GM19397 (cell line): ENCODE results near the gene MAG.

Source experiments
- ATAC-seq: cut with Tn5 transposase; IDR thresholded peaks from one replicate; pipeline ENCODE4 v1.9.1; 2021; ENCODE audit warnings: mild to moderate bottlenecking, moderate library complexity; ENCODE audit not compliant: unreplicated experiment

Gene MAG

DNA sequence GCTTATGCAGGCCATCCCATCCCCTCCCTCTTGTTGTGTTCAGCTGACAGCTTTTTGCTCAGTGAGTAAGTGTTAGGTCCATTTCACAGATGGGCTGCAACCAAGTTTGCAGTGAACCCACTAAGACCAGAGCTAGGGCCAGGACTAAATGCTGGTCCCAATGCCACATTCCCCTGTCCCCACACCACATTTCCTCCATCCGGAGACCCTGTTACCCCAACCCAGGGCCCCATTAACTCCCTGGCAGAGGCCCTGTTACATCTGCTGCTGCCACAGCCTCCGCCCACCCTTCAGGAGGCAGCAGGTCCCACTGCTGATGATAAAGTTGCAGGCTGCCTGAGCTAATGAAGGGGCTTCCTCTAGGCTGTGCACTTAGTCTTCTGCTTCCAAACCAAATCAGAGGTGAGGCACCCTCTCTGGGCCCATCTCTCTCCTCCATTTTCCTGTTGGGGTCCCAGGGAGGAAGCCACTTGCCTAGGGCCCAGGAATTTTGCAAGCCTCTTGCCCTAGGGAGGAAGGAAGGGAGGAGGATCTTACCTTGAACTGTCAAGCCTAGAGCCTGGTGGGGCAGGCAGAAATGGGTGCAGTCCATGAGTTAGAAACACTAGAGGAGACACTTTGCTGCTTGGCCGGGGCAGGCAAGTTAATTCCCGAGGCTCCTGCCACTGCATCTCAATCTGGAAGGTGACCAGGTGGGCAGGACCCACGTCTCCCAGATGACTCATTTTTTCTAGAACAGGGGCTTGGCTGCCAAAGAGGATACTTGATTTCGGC is 26.6 kb upstream of the MAG start:
- ATAC-seq = no peak

DNA sequence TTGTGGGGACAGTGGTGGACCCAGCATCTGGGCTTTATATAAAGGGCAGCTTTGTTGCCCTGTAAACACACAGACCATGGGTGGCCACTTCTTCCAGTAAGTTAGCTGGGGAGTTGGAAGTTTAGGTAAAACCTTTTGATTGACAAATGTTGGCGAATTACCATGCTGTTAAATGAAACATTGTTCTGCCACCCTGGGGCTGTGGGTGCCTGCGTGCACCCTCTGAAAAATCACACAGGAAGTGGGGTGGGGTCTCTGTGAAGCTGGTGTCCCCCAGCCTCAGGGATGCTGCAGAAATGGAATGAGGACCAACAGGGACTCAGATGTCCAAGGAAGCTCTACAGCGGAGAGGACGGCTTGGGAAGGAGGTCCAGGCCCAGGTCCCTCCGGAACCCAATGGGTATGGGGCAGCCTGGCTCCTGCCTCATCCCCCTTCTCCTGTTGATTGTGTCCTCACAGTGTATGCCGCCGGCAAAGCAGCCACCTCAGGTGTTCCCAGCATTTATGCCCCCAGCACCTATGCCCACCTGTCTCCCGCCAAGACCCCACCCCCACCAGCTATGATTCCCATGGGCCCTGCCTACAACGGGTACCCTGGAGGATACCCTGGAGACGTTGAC is 26.0 kb upstream of the MAG start:
- ATAC-seq = no peak

DNA sequence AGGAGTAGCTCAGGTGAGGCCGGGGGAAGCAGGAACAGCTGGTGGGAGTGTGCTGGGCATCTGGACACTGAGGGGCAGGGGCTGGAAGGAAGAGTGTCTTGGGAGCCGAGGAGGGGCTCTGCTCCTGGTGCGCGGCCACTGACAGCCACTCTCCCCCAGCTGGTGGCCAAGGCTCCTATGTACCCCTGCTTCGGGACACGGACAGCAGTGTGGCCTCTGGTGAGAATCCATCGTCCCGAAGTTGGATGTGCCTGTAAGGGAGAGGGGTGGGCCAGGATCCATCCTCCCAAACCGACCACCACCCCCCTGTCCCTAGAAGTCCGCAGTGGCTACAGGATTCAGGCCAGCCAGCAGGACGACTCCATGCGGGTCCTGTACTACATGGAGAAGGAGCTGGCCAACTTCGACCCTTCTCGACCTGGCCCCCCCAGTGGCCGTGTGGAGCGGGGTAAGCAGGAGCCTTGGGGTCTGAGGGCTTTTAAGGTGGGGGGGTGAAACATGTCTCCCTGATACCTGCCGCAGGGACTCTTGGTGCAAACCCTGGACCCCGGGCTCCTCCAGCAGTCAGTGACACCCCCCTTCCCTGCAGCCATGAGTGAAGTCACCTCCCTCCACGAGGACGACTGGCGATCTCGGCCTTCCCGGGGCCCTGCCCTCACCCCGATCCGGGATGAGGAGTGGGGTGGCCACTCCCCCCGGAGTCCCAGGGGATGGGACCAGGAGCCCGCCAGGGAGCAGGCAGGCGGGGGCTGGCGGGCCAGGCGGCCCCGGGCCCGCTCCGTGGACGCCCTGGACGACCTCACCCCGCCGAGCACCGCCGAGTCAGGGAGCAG is 25.2 kb upstream of the MAG start:
- ATAC-seq = no peak

DNA sequence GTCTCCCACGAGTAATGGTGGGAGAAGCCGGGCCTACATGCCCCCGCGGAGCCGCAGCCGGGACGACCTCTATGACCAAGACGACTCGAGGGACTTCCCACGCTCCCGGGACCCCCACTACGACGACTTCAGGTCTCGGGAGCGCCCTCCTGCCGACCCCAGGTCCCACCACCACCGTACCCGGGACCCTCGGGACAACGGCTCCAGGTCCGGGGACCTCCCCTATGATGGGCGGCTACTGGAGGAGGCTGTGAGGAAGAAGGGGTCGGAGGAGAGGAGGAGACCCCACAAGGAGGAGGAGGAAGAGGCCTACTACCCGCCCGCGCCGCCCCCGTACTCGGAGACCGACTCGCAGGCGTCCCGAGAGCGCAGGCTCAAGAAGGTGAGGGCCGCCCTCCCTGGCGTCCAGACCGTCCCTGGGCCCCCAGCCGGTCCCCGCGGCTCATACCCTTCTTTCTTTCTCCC is 24.6 kb upstream of the MAG start:
- no peak for ATAC-seq

DNA sequence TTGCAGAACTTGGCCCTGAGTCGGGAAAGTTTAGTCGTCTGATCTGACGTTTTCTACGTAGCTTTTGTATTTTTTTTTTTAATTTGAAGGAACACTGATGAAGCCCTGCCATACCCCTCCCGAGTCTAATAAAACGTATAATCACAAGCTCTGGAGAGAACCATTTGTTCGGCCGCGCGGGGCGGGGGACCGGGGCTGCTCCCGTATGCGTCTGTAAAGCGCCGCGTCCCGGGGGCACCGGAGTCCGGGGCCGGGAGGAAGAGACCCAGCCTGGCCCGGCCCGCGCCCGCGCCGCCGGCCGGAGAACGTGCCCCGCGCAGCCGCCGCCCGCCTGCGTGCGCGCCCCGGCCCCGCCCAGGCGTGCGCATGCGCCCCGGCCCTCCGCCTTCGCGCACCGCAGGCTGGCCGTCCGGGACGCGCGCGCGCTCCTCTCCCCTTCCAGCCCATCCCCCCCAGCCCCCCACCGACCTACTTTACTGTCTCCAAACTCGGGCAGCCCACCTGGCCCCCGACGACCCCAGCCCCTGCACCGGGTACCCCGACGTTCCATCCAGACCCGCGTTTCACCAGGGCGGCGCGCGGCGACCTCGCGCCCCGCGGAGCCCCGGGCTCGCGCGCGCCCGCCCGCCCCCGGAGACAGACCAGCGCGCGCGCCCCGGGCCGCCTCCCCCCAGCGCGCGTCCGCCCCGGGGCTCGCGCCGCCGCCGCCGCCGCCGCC is 24.0 kb upstream of the MAG start:
- peak; percentile 53 for ATAC-seq

DNA sequence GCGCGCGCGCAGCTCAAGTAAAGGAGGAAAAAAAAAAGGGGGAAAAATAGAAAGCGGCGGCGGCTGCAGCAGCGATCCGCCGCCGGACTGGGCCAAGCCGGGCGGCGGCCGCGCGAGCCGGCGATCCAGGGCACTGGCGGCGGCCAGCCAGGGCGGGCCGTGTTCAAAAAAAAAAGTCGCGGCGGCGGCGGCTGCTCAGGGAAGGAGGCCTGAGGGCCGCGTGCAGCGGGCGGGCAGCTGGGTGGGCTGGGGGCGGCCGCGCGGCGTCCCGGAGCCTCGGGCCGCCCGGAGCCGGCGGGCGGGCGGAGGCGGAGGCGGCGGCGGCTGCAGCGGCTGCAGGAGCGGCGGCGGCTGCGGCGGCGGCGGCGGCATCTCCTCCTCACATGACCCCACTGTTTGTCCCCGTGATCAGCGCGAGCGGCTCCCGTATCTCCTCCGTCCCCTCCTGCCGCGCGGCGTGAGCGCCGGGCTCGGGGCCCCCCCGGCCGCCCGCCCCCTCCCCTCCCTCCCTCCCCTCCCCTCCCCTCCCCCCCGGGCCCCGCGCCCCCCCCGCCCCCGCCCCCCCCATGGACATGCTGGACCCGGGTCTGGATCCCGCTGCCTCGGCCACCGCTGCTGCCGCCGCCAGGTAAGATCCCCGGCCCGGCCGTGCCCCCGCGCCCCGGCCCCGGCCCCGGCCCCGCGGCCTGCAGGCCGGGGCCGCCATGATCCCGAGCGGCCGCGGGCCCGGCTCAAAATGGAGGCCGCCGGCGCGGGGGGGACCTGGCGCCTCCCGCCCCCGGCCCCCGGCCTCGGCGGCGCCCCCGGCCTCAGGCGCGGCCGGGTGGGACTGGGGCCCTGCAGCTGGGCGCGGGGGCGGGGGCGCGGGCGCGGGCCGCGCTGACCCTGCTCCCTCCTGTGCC is 23.2 kb upstream of the MAG start, which contains the start of gene USF2:
Gene USF2, plus strand, starts transcription at position 427 of the 902 bp plus-strand sequence. Its CDS starts 140 bp downstream, at position 567.
- ATAC-seq = peak; percentile 26

DNA sequence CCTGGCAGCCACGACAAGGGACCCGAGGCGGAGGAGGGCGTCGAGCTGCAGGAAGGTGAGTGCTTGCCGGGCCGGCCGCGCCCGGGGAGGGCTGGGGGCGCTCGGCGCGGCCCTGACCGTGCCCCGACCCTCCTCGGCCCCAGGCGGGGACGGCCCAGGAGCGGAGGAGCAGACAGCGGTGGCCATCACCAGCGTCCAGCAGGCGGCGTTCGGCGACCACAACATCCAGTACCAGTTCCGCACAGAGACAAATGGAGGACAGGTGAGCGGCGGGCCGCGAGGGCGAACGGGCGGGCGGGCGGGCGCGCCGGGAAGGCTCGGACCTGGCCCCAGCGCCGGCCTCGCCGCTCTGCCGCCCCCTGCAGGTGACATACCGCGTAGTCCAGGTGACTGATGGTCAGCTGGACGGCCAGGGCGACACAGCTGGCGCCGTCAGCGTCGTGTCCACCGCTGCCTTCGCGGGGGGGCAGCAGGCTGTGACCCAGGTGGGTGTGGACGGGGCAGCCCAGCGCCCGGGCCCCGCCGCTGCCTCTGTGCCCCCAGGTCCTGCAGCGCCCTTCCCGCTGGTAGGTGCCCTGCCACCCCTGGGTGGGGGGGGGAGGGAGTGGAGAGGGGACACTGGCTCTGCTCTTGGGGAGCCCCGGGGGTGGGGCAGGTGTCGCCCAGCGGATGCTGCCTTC is 22.4 kb upstream of the MAG start:
- peak; percentile 46 for ATAC-seq

DNA sequence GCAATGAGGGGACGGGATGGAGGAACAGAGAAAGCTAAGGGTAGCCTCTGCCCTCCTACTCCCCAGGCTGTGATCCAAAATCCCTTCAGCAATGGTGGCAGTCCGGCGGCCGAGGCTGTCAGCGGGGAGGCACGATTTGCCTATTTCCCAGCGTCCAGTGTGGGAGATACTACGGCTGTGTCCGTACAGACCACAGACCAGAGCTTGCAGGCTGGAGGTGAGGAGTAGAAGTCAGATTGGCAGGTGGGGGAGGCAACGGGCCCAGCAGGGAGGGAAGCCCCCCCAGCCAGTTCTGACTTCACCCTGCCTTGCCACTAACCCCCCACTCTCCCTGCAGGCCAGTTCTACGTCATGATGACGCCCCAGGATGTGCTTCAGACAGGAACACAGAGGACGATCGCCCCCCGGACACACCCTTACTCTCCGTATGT is 21.6 kb upstream of the MAG start:
- no peak for ATAC-seq

DNA sequence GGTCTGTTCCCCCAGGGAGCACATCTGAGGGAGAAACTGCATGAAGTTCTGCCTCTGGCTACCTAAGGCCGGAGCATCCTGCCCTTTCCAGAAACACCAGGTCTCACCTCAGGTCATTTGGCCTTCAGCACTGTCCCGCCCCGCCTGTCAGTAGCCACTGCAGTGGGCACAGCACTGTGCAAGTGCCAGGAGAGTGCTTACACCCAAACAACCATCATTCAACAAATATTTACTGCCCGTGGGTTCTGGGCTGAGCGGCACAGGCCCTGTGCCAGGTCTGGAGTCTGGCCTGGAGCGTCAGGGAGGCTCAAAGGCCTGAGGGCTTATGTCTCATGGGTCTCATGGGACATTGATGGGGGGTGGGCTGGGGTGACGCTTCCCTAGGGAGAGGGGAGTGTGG is 20.4 kb upstream of the MAG start:
- ATAC-seq = no peak

DNA sequence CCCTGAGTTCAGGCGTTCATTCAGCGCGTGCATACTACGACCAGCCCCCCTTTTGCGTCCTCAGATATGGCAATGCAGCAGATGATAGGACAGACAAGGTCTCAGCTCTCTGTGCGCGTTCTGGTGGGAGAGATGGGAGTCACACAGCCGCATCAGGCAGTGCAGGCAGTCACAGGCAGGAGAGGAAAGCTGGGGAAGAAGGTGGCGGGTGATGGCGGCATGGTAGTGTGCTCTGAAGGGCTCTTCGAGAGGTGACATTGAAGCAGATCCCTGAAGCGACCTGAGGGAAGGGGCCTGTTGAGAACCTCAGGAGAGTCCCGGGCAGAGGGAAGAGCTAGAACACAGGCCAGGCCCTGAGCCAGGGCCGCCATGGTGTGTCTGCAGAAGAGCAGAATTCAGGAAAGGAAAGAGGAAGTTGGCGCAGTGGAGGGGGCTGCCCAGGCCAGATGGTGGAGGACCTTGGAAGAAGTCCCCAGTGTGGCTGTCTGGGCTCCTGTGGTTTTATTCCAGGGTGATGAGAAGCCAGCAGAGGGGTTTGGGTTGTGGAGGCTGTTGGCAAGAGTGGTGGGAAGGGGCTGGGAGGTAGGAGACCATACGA is 19.7 kb upstream of the MAG start:
- no peak for ATAC-seq

DNA sequence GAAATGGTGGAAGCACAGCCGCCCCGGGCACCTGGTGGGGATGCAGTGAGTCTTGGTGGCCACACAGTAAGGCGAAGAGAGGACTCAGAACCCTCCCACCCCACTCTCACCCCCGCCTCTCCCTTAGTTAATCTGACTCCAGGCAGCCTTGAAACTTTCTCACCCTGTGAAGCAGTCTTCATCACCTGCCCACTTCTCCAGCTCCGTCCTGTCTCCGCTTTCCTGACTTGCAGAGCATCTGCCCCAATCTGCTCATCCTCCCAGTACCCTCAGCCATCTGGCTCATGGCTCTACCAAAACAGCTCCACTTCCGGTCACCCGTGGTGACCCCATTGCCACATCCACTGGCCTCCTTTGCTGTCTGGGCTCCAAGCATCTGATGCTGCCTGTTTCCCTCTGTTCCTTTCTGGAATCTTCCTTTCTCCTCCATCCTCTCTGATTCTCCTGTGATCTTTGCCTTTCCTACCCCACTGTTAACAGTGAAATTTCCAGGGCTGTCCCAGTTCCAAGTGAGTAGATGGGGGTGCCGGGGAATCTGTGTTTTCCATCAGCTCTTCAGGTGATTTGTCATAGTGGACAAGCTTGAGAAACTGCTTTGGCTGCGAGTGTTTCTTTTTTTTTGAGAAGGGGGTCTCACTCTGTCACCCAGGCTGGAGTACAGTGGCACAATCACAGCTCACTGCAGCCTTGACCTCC is 18.9 kb upstream of the MAG start:
- ATAC-seq = no peak

DNA sequence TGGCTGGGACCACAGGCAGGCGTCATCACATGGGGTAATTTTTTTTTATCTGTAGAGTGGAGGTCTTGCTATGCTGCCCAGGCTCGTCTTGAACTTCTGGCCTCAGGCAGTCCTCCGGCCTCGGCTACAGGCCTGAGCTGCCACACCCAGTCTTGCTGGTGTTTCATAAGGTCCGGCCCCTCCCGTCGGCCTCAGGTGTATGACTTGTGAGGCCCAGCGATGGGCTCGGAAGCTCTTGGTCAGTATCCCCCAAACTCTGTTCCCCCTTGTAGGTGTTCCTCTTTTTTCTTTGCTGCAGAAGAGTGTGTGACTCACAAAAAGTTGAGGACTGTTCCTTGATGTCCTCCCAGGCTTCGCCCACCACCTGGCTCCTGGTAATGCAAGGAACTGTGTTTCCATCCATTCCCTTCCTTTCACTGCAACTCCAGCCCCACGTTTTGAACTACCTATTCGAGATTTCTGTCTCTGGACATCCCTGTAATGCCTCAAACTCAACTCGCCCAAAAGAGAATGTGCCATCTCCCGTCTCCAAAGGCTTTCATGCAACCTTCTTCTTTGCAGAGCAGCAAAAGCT is 18.2 kb upstream of the MAG start:
- no peak for ATAC-seq

DNA sequence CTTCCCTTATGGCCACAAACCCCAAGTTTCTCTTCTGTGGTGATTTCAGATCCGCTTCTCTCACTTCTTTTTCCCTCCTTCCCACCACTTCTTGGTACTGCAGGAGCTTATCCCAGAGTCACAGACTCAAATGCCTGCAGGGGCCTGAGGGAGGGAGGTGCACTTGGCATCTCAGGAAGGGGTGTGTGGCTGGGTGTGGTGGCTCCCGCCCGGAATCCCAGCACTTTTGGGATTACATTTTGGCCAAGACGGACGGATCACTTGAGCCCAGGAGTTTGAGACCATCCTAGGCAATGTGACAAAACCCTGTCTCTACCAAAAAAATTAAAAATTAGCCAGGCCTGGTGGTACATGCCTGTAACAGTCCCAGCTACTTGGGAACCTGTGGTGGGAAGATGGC is 17.6 kb upstream of the MAG start:
- ATAC-seq = no peak

DNA sequence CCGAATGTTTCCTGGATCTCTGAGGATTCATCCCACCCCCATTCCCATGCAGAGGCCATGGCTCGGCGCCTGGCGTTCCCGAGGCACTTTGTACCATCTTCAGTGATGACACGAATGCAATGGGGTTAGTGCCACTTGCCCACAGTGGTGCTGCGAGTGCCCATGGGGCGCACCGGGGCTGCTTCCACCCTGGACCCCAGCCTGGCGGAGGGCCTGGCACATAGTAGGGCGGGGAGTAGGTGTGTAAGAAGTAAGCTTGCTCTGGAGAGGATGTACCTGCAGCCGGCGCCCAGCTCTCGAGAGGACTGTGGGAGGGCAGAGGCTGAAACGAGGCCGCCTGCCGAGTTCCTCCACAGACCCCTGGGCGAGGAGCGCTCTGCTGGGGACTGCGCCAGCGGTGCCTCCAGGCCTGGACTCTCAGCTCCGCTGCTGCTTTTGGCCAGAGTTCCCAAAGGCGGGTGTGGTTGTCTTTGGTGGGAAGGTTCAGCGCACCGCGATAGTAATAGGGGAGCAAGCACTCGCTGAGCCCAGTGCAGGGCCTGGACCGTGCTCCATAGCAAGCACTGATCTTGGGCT is 15.2 kb upstream of the MAG start:
- no peak for ATAC-seq

DNA sequence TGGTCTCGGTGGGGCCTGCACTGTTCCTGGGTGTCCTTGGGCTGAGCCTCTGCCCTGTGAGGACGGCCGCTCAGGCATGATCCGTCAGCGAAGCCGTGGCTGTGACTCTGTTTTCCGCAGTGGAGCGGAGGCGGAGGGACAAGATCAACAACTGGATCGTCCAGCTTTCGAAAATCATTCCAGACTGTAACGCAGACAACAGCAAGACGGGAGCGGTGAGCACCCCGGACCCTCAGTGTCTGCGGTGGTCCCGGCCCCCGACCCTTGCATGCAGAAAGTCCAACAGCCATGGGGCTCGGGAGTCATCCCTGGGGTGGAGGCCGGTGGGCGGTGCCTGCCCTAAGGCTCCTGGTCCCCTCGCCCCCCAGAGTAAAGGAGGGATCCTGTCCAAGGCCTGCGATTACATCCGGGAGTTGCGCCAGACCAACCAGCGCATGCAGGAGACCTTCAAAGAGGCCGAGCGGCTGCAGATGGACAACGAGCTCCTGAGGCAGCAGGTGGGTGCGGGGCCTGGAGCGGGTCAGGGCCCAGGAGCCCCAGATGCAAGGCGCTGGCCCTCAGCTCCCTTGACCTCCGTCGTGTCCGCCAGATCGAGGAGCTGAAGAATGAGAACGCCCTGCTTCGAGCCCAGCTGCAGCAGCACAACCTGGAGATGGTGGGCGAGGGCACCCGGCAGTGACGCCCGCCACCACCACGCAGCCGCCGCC is 13.2 kb upstream of the MAG start:
- ATAC-seq = no peak

DNA sequence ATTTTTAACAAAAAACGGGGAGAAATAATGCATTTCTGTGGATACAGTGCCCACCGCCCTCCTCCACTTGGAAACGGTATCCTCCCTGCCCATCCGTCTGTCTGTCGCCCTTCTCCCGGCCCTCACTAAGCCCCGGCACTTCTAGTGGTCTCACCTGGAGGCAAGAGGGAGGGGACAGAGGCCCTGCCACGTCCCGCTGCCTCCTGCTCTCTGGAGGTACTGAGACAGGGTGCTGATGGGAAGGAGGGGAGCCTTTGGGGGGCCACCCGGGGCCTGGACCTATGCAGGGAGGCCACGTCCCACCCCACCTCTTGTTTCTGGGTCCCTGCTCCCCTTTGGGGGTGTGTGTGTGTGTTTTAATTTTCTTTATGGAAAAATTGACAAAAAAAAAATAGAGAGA is 12.6 kb upstream of the MAG start:
- no peak for ATAC-seq
